H1 (cell line): ENCODE data around the gene FAM43B. TPM values are rescaled to one million over a fixed set of nuclear protein-coding genes. Genes with fewer than 3 reads are reported as not detected.

ENCODE experiments used
- CTCF ChIA-PET: fragments of 300-600 bp; sonication (Branson Sonifier 250); formaldehyde crosslinking; loops from one replicate; lab custom pipeline; 2021; ENCODE audit not compliant: partially characterized antibody; lab: Charles Lee
- POLR2A ChIA-PET: fragments of 300-600 bp; sonication (Branson Sonifier 250); formaldehyde crosslinking; loops from one replicate; lab custom pipeline; 2021; ENCODE audit warnings: inconsistent platforms; ENCODE audit not compliant: partially characterized antibody; lab: Charles Lee
- DNase-seq, 2 experiments: peaks; one replicate each; pipeline versions ENCODE4 v3.0.0 to v3.0.0-alpha.2; 2010 to 2022; ENCODE audit warnings: low spot score in 2 of 2, low read depth in 1 of 2, mixed read lengths in 1 of 2
- FAIRE-seq: peaks from 2 replicates; lab custom pipeline; 2011; peaks lifted over from hg19 to GRCh38; lab: Jason Lieb, UNC
- H2AFZ ChIP-seq: 2 replicates; pipeline ENCODE4 v1.8.1; 2012; ENCODE audit warnings: low read length, inconsistent platforms
- H2AK5ac ChIP-seq: 2 replicates; pipeline ENCODE4 v1.6.1; 2013; ENCODE audit warnings: low read depth, low read length
- H2BK120ac ChIP-seq: replicated peaks from 2 replicates; pipeline ENCODE3; 2013; ENCODE audit warnings: low read depth, low read length, inconsistent platforms
- H2BK12ac ChIP-seq: 2 replicates; pipeline ENCODE4 v1.6.1; 2013; ENCODE audit warnings: low read depth, low read length
- H2BK15ac ChIP-seq: 2 replicates; pipeline ENCODE4 v1.6.1; 2013; ENCODE audit warnings: low read length
- H2BK20ac ChIP-seq: 2 replicates; pipeline ENCODE4 v1.6.1; 2013; ENCODE audit warnings: low read length
- H2BK5ac ChIP-seq: 2 replicates; pipeline ENCODE4 v1.6.1; 2013; ENCODE audit warnings: low read depth, low read length
- H3K14ac ChIP-seq: 2 replicates; pipeline ENCODE4 v1.6.1; 2013; ENCODE audit warnings: inconsistent platforms; ENCODE audit not compliant: insufficient read length
- H3K18ac ChIP-seq: 2 replicates; pipeline ENCODE4 v1.6.1; 2013; ENCODE audit warnings: low read length; ENCODE audit errors: extremely low read depth
- H3K23ac ChIP-seq: 2 replicates; pipeline ENCODE4 v1.6.1; 2013; ENCODE audit warnings: inconsistent platforms; ENCODE audit not compliant: insufficient read length
- H3K23me2 ChIP-seq: 2 replicates; pipeline ENCODE4 v1.6.1; 2013; ENCODE audit warnings: low read depth, low read length
- H3K27ac ChIP-seq: 2 replicates; pipeline ENCODE4 v1.6.1; 2011; ENCODE audit warnings: low read depth, low read length, inconsistent platforms
- H3K27me3 ChIP-seq, 4 experiments: replicated peaks in 1 of 4; 1 replicate in 1 of 4; 2 replicates in 3 of 4; pipeline versions ENCODE4 v1.6.1 to v1.8.1; 2011 to 2013; ENCODE audit warnings: low read length in 3 of 4, mild to moderate bottlenecking in 3 of 4, inconsistent platforms in 2 of 4, mixed read lengths in 2 of 4, moderate library complexity in 1 of 4; ENCODE audit not compliant: control insufficient read depth in 3 of 4, insufficient read depth in 3 of 4; ENCODE audit errors: extremely low read depth in 1 of 4
- H3K36me3 ChIP-seq, 4 experiments: 2 replicates each; pipeline versions ENCODE4 v1.6.1 to v1.8.1; 2011 to 2013; ENCODE audit warnings: mild to moderate bottlenecking in 4 of 4, low read length in 3 of 4, moderate library complexity in 2 of 4, control low read depth in 1 of 4, inconsistent platforms in 1 of 4; ENCODE audit not compliant: insufficient read depth in 4 of 4, control insufficient read depth in 2 of 4
- H3K4ac ChIP-seq: replicated peaks from 2 replicates; pipeline ENCODE3; 2013; ENCODE audit warnings: low read length, low read depth, mixed read lengths, inconsistent platforms; ENCODE audit not compliant: insufficient read length
- H3K4me1 ChIP-seq, 4 experiments: replicated peaks in 1 of 4; 1 replicate in 1 of 4; 2 replicates in 3 of 4; pipeline versions ENCODE4 v1.6.1 to v1.8.1; 2011 to 2013; ENCODE audit warnings: low read length in 3 of 4, inconsistent platforms in 2 of 4, mixed read lengths in 1 of 4; ENCODE audit not compliant: insufficient read depth in 4 of 4, control insufficient read depth in 3 of 4
- H3K4me2 ChIP-seq, 2 experiments: 2 replicates each; pipeline versions ENCODE4 v1.6.1 to v1.8.1; 2011 to 2013; ENCODE audit warnings: low read depth in 2 of 2, low read length in 2 of 2, control low read depth in 1 of 2, inconsistent platforms in 1 of 2, mild to moderate bottlenecking in 1 of 2; ENCODE audit not compliant: insufficient read depth in 1 of 2
- H3K4me3 ChIP-seq, 4 experiments: fragments of 200-600, 300-600 bp in 1 of 4; sonication (generic), shearing (Covaris generic), sonication (Bioruptor Twin) in 1 of 4; 2 replicates each; pipeline versions ENCODE4 v1.5.1 to v1.8.1; 2011 to 2016; ENCODE audit warnings: low read length in 4 of 4, low read depth in 3 of 4, control low read depth in 2 of 4, inconsistent platforms in 2 of 4, mild to moderate bottlenecking in 2 of 4, mixed read lengths in 1 of 4, moderate library complexity in 1 of 4; ENCODE audit not compliant: insufficient read depth in 2 of 4; ENCODE audit errors: extremely low read depth in 1 of 4
- H3K56ac ChIP-seq: replicated peaks from 2 replicates; pipeline ENCODE3; 2013; ENCODE audit warnings: low read depth, mild to moderate bottlenecking, mixed read lengths, low read length, inconsistent platforms; ENCODE audit not compliant: insufficient read length
- H3K79me1 ChIP-seq: 2 replicates; pipeline ENCODE4 v1.6.1; 2013; ENCODE audit warnings: low read depth, low read length, control low read depth
- H3K79me2 ChIP-seq, 2 experiments: 2 replicates each; pipeline versions ENCODE4 v1.6.1 to v1.8.1; 2012 to 2013; ENCODE audit warnings: low read length in 2 of 2, mild to moderate bottlenecking in 2 of 2, inconsistent platforms in 1 of 2; ENCODE audit not compliant: insufficient read depth in 2 of 2, control insufficient read depth in 1 of 2
- H3K9ac ChIP-seq, 4 experiments: replicated peaks in 1 of 4; 1 replicate in 1 of 4; 2 replicates in 3 of 4; pipeline versions ENCODE4 v1.6.1 to v1.8.1; 2011 to 2013; ENCODE audit warnings: low read depth in 3 of 4, low read length in 3 of 4, control low read depth in 2 of 4, mild to moderate bottlenecking in 2 of 4, moderate library complexity in 2 of 4, inconsistent platforms in 1 of 4; ENCODE audit errors: extremely low read depth in 1 of 4
- H3K9me3 ChIP-seq, 2 experiments: 2 replicates each; pipeline versions ENCODE4 v1.6.1 to v1.8.1; 2012 to 2013; ENCODE audit warnings: mild to moderate bottlenecking in 2 of 2, moderate library complexity in 2 of 2, control low read depth in 1 of 2, inconsistent platforms in 1 of 2, low read depth in 1 of 2, low read length in 1 of 2, mixed read lengths in 1 of 2; ENCODE audit not compliant: insufficient read depth in 2 of 2
- H4K20me1 ChIP-seq, 2 experiments: replicated peaks in 1 of 2; 2 replicates each; pipeline versions ENCODE3 to v1.8.1; 2011 to 2013; ENCODE audit warnings: inconsistent platforms in 2 of 2, low read length in 2 of 2, mild to moderate bottlenecking in 1 of 2; ENCODE audit not compliant: insufficient read depth in 2 of 2, control insufficient read depth in 1 of 2
- H4K5ac ChIP-seq: 2 replicates; pipeline ENCODE4 v1.6.1; 2013; ENCODE audit warnings: low read length, low read depth, mixed read lengths, inconsistent platforms; ENCODE audit not compliant: insufficient read length
- H4K8ac ChIP-seq: 2 replicates; pipeline ENCODE4 v1.8.0; 2013; ENCODE audit warnings: mild to moderate bottlenecking, moderate library complexity, low read length, inconsistent platforms; ENCODE audit not compliant: insufficient read depth; ENCODE audit errors: extremely low read depth
- H4K91ac ChIP-seq: replicated peaks from 2 replicates; pipeline ENCODE3; 2013; ENCODE audit warnings: low read length, mixed read lengths, inconsistent platforms; ENCODE audit not compliant: insufficient read length
- BRCA1 ChIP-seq: IDR thresholded peaks from 2 replicates; pipeline ENCODE4 v1.6.1; 2012; ENCODE audit warnings: low read depth, low read length, improper control_type of control experiment
- RXRA ChIP-seq: IDR thresholded peaks from 2 replicates; pipeline ENCODE4 v1.6.1; 2011; ENCODE audit warnings: low read depth, mild to moderate bottlenecking, low read length, moderate library complexity; ENCODE audit not compliant: insufficient read depth
- TAF7 ChIP-seq: optimal IDR thresholded peaks from 2 replicates; pipeline ENCODE3; 2011; ENCODE audit warnings: low read depth, mild to moderate bottlenecking, inconsistent platforms, low read length, moderate library complexity, borderline replicate concordance
- YY1 ChIP-seq: IDR thresholded peaks from 2 replicates; pipeline ENCODE4 v1.6.1; 2011; ENCODE audit warnings: low read depth, mild to moderate bottlenecking, low read length
- WGBS, 2 experiments: shearing (Covaris generic) in 1 of 2; methylation state at CpG; one replicate each; pipeline versions ENCODE4 v1.1.6 to v1.1.7; 2013 to 2015; ENCODE audit warnings: low lambda C conversion rate in 2 of 2, mixed read lengths in 2 of 2, inconsistent platforms in 1 of 2, low coverage in 1 of 2, missing lambda C conversion rate in 1 of 2; ENCODE audit not compliant: insufficient replicate concordance in 2 of 2, insufficient coverage in 1 of 2, insufficient read length in 1 of 2; ENCODE audit errors: extremely low coverage in 1 of 2, missing lambda C conversion rate in 1 of 2; 5-methylcytosine and 5-hydroxymethylcytosine counted together
- polyA plus RNA-seq, 7 experiments: library from polyadenylated mRNA; depleted of rRNA in 3 of 7; stranded (reverse) in 5 of 7; unstranded in 2 of 7; fragments of >200 nt in 5 of 7; fragments of 200-250 nt in 2 of 7; gene quantifications; 1 replicate in 5 of 7; 2 replicates in 1 of 7; 4 replicates in 1 of 7; pipeline versions ENCODE4 v1.2.1 to v1.2.3, GENCODE V29; 2011 to 2013; ENCODE audit warnings: missing spikeins in 2 of 7, mixed read lengths in 2 of 7
- total RNA-seq: library from RNA; stranded (reverse); fragmentation: NEBNext Ultra II Directional; extraction: Animal tissue kit (Norgen Biotek cat#: 25700); gene quantifications from 2 replicates; pipeline ENCODE4 v1.2.1, GENCODE V29; 2021

The FAM43B gene
- total and polyA plus RNA-seq, 2 of the 8 experiments (the other 6 are each of a cell fraction or from before 2014, with no cell fraction given) = 0.88 to 2.2 TPM

GRCh38 chr1:20594746-20595145 is 42.4 kb downstream of the FAM43B start:
- POLR2A ChIA-PET = interaction anchor here (2.9 kb wide), 1 partner anchor 14 kb away, joined by 8 read pairs; no protein-coding TSS in a partner anchor
- no peak overlapping the region for H2AK5ac ChIP-seq
- no peak overlapping the region for H3K9ac ChIP-seq
- no peak overlapping the region for H3K18ac ChIP-seq
- no peaks in the 10 kb centered on the region; the same call in 1 of the 2 replicates for H3K23me2 ChIP-seq
- no peak overlapping the region for H3K4me3 ChIP-seq
- no peaks in the 10 kb centered on the region for H3K79me2 ChIP-seq
- H2BK5ac ChIP-seq = no peak overlapping the region
- CTCF ChIA-PET = interaction anchor here (0.8 to 3.4 kb wide), 8 partner anchors 18 to 102 kb away, joined by 3 to 17 read pairs (median 4); partner anchors contain the start of gene PINK1
- H2BK15ac ChIP-seq = no peak overlapping the region
- no peak overlapping the region for H4K5ac ChIP-seq
- H3K27ac ChIP-seq = no peak overlapping the region
- H2BK12ac ChIP-seq = no peak overlapping the region
- no peak overlapping the region for H3K14ac ChIP-seq
- no peak overlapping the region for H2AFZ ChIP-seq
- no peaks in the 10 kb centered on the region for H3K9me3 ChIP-seq
- FAIRE-seq (no peak), DNase-seq (no peak)
- no peak overlapping the region for H3K4ac ChIP-seq
- H3K36me3 ChIP-seq = no peaks in the 10 kb centered on the region
- no peaks in the 10 kb centered on the region for H3K27me3 ChIP-seq
- no peak overlapping the region for H2BK20ac ChIP-seq
- H4K8ac ChIP-seq = no peak overlapping the region
- H2BK120ac ChIP-seq = no peak overlapping the region
- 94% methylated on average over 9 of the region's 14 CpGs; no CpG with 5 or more reads in 1 of the 2 experiments for WGBS, 2 experiments
- no peaks in the 10 kb centered on the region for H3K79me1 ChIP-seq
- H3K4me2 ChIP-seq = no peak overlapping the region
- H3K56ac ChIP-seq = no peak overlapping the region
- H3K4me1 ChIP-seq = peaks cover 0 to 7% (median 2%) of the 10 kb centered on the region in 4 experiments; a peak in 3 of 7 replicates
- H3K23ac ChIP-seq = no peak overlapping the region
- H4K91ac ChIP-seq = no peak overlapping the region
- H4K20me1 ChIP-seq = no peaks in the 10 kb centered on the region
- TF ChIP-seq TAF7 (no peak), YY1 (no peak), RXRA (no peak), BRCA1 (no peak)
